A172 (cell line): ENCODE data around the gene DDB1. TPM values are rescaled to one million over a fixed set of nuclear protein-coding genes. Genes with fewer than 3 reads are reported as not detected.
A peak's percentile ranks its signal among the peaks of the same experiment; 100 is the strongest.
"Not testable (repeated sequence)": the region's sequence is repeated elsewhere in the genome, so short reads cannot be mapped to it uniquely, and the experiment has no call there.

Experiments used
- DNase-seq: peaks from one replicate; pipeline ENCODE4 v3.0.0-alpha.2; 2015; ENCODE audit warnings: low spot score
- total RNA-seq: library from RNA; depleted of rRNA; stranded (reverse); fragments of >200 nt; shearing (Covaris generic); gene quantifications from 2 replicates; pipeline ENCODE4 v1.2.3, GENCODE V29; 2014; rRNA removed

Gene DDB1
- total RNA-seq, 1 experiment from 2014 or later: 155 TPM

- DNase-seq: peak; percentile 18
Observed at GRCh38 chr11:61270354-61271076, 62.4 kb downstream of the DDB1 start.

- no peak for DNase-seq
Observed at GRCh38 chr11:61268588-61269250, 64.2 kb downstream of the DDB1 start.

GRCh38 chr11:61267437-61267841, 65.5 kb downstream of the DDB1 start:
- no peak for DNase-seq

- peak; percentile 40 for DNase-seq
Observed at GRCh38 chr11:61266602-61267001, 66.3 kb downstream of the DDB1 start.

- no peak for DNase-seq
Observed at GRCh38 chr11:61265357-61265756, 67.5 kb downstream of the DDB1 start.

- no peak for DNase-seq
Observed at GRCh38 chr11:61264795-61265194, 68.1 kb downstream of the DDB1 start.

GRCh38 chr11:61264371-61264770, 68.5 kb downstream of the DDB1 start:
- no peak for DNase-seq

- DNase-seq: no peak
Observed at GRCh38 chr11:61259363-61259762, 73.5 kb downstream of the DDB1 start.

- no peak for DNase-seq
Observed at GRCh38 chr11:61258546-61258945, 74.4 kb downstream of the DDB1 start.

- DNase-seq: no peak
Observed at GRCh38 chr11:61256710-61257482, 76.0 kb downstream of the DDB1 start.

- peak; percentile 49 for DNase-seq
Observed at GRCh38 chr11:61254403-61255025, 78.4 kb downstream of the DDB1 start.

GRCh38 chr11:61252332-61252731, 80.6 kb downstream of the DDB1 start:
- DNase-seq: not testable (repeated sequence)

- not testable (repeated sequence) for DNase-seq
Observed at GRCh38 chr11:61250796-61251765, 81.8 kb downstream of the DDB1 start.

Other genes starting within 250 kb of the DDB1 start
- not detected in 2 replicates for gene CD5, start 230.6 kb downstream of the DDB1 start, total RNA-seq
- gene VPS37C, start 171.7 kb downstream of the DDB1 start, total RNA-seq: 9.1 and 9.7 TPM in 2 replicates
- not detected in 2 replicates for gene PGA3, start 129.6 kb downstream of the DDB1 start, total RNA-seq
- 2.2 TPM in 1 of 2 replicates, not detected in the other for gene PGA4, start 110.8 kb downstream of the DDB1 start, total RNA-seq
- gene PGA5, start 91.9 kb downstream of the DDB1 start, total RNA-seq: 0.17 TPM in 1 of 2 replicates, not detected in the other
- 0.05 TPM in 1 of 2 replicates, not detected in the other for gene VWCE, start 37.8 kb downstream of the DDB1 start, total RNA-seq
- gene TKFC, start 123 bp upstream of the DDB1 start, total RNA-seq: 34.7 and 45.9 TPM in 2 replicates
- 37.1 and 45.0 TPM in 2 replicates for gene CYB561A3, start 28.8 kb upstream of the DDB1 start, total RNA-seq
- gene TMEM138, start 29.3 kb upstream of the DDB1 start, total RNA-seq: 10.8 and 41.9 TPM in 2 replicates
- not detected in 2 replicates for gene TMEM216, start 59.5 kb upstream of the DDB1 start, total RNA-seq
- gene CPSF7, start 96.9 kb upstream of the DDB1 start, total RNA-seq: 26.9 and 34.3 TPM in 2 replicates
- gene SDHAF2, start 97.0 kb upstream of the DDB1 start, total RNA-seq: 40.3 and 40.6 TPM in 2 replicates
- gene LRRC10B, start 175.6 kb upstream of the DDB1 start, total RNA-seq: not detected in 2 replicates
- 0.12 and 0.26 TPM in 2 replicates for gene SYT7, start 248.0 kb upstream of the DDB1 start, total RNA-seq